GM12891 (cell line): ENCODE data around the gene ATP8A2.

Experiments used
- POLR2A ChIP-seq: IDR thresholded peaks from 2 replicates; pipeline ENCODE4 v1.6.1; 2011; ENCODE audit warnings: low read depth, low read length, control low read depth
- POLR2AphosphoS5 ChIP-seq: IDR thresholded peaks from 2 replicates; pipeline ENCODE4 v1.6.1; 2011; ENCODE audit warnings: low read depth, low read length, control low read depth

- no peak for TF ChIP-seq POLR2A
- no peak for TF ChIP-seq POLR2AphosphoS5
Observed at GRCh38 chr13:25784119-25784518, 412.3 kb downstream of the ATP8A2 start.
